Calu3 (cell line): ENCODE results near the gene TMEM86A. TPM values are rescaled to one million over a fixed set of nuclear protein-coding genes. Genes with fewer than 3 reads are reported as not detected.
A peak's percentile ranks its signal among the peaks of the same experiment; 100 is the strongest.

ENCODE experiments used
- BruUV-seq: library from RNA; stranded (reverse); fragments of 400-500 nt; replicated peaks from 2 replicates; lab custom pipeline; 2021; lab: Mats Ljungman, UMichigan
- CTCF ChIA-PET: fragments of 300-600 bp; sonication (Branson Sonifier 250); formaldehyde crosslinking; loops from one replicate; lab custom pipeline; 2022; ENCODE audit warnings: antibody characterized with exemption; lab: Charles Lee
- DNase-seq: peaks from one replicate; pipeline ENCODE4 v3.0.0; 2022
- H3K27ac Mint-ChIP-seq: one replicate; pipeline ENCODE4 v1.8.0; 2022; ENCODE audit warnings: mixed read lengths; ENCODE audit not compliant: unreplicated experiment
- H3K27me3 Mint-ChIP-seq: one replicate; pipeline ENCODE4 v1.8.0; 2022; ENCODE audit warnings: mixed read lengths; ENCODE audit not compliant: unreplicated experiment
- H3K36me3 Mint-ChIP-seq: one replicate; pipeline ENCODE4 v1.8.0; 2022; ENCODE audit warnings: mild to moderate bottlenecking, moderate library complexity, mixed read lengths; ENCODE audit not compliant: insufficient read depth, unreplicated experiment
- H3K4me1 Mint-ChIP-seq: one replicate; pipeline ENCODE4 v1.8.0; 2022; ENCODE audit warnings: mild to moderate bottlenecking, low read depth, mixed read lengths; ENCODE audit not compliant: unreplicated experiment
- H3K4me3 Mint-ChIP-seq: one replicate; pipeline ENCODE4 v1.8.0; 2022; ENCODE audit warnings: mild to moderate bottlenecking, low read depth, moderate library complexity, mixed read lengths; ENCODE audit not compliant: unreplicated experiment
- H3K9me3 Mint-ChIP-seq: one replicate; pipeline ENCODE4 v1.8.0; 2022; ENCODE audit warnings: low read depth, mixed read lengths; ENCODE audit not compliant: unreplicated experiment
- CTCF ChIP-seq: fragments of 200-600 bp; IDR thresholded peaks from one replicate; pipeline ENCODE4 v1.8.0; 2022; ENCODE audit warnings: antibody characterized with exemption; ENCODE audit not compliant: unreplicated experiment
- intact Hi-C: fragments of 100-400 bp; cut with micrococcal nuclease; formaldehyde crosslinking; loops from one replicate; pipeline ENCODE4 v1.10.0; 2022; ENCODE audit not compliant: unreplicated experiment
- total RNA-seq: library from RNA; stranded (reverse); gene quantifications from 2 replicates; pipeline ENCODE4 v1.2.3, GENCODE V29; 2022

The TMEM86A gene
- total RNA-seq, 1 experiment from 2014 or later, result 8.8 TPM

DNA sequence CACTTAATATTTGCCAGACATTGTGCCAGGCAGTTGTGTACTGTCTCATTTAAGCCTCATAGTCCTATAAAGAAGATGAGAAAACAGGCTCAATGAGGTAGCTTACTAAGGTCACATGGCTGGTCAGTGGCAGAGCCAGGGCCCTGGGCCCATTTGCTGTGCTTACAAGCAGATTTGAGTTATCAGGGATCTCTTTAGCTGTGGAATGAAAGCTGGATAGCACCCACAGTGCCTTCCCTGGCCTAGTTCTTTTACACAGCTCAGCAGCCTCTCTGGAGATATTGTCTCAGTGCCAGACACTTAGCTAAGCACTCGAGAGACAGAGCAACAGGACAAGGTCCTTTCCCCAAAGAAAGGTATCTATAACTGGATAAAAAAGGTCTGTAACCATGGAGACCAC is 6.1 kb downstream of the TMEM86A start:
- DNase-seq, result no peak
- Mint-ChIP-seq H3K9me3 (no peaks in the 10 kb centered on the region), H3K27ac (no peak overlapping the region), H3K4me3 (no peak overlapping the region), H3K36me3 (peaks cover 12% of the 10 kb centered on the region), H3K27me3 (peaks cover 69% of the 10 kb centered on the region), H3K4me1 (peaks cover 16% of the 10 kb centered on the region)
- no peak for TF ChIP-seq CTCF
- no TSS peak for BruUV-seq
- intact Hi-C loops, result no loop called here
- CTCF ChIA-PET, result interaction anchor here (0.7 to 2.0 kb wide), 2 partner anchors 18 to 72 kb away, joined by 7 to 8 read pairs; no protein-coding TSS in a partner anchor

GRCh38 chr11:18705651-18706281 is 7.2 kb downstream of the TMEM86A start:
- H3K9me3 Mint-ChIP-seq, result no peaks in the 10 kb centered on the region
- TF ChIP-seq CTCF, result no peak
- BruUV-seq, result no TSS peak

GRCh38 chr11:18706330-18707243 is 8.0 kb downstream of the TMEM86A start:
- no TSS peak for BruUV-seq
- DNase-seq, result no peak
- no peaks in the 10 kb centered on the region for H3K9me3 Mint-ChIP-seq
- peak overlapping the region; percentile 2 for H3K27ac Mint-ChIP-seq
- H3K27me3 Mint-ChIP-seq, result peaks cover 82% of the 10 kb centered on the region
- CTCF ChIA-PET, result interaction anchor here (0.7 to 0.9 kb wide), 2 partner anchors 15 to 17 kb away, joined by 3 read pairs; no protein-coding TSS in a partner anchor
- TF ChIP-seq CTCF, result no peak
- H3K36me3 Mint-ChIP-seq, result peaks cover 5% of the 10 kb centered on the region
- H3K4me3 Mint-ChIP-seq, result peak overlapping the region; percentile 54
- H3K4me1 Mint-ChIP-seq, result peaks cover 5% of the 10 kb centered on the region
- intact Hi-C loops, result no loop called here

More at GRCh38 chr11:18705651-18706281, 7.2 kb downstream of the TMEM86A start:
- peaks cover 5% of the 10 kb centered on the region for H3K4me1 Mint-ChIP-seq
- intact Hi-C loops, result no loop called here
- peaks cover 5% of the 10 kb centered on the region for H3K36me3 Mint-ChIP-seq
- peak overlapping the region; percentile 54 for H3K4me3 Mint-ChIP-seq
- no peak for DNase-seq
- peaks cover 79% of the 10 kb centered on the region for H3K27me3 Mint-ChIP-seq
- CTCF ChIA-PET, result interaction anchor here (0.7 to 2.0 kb wide), 3 partner anchors 16 to 17 kb away, joined by 3 to 8 read pairs (median 3); no protein-coding TSS in a partner anchor
- H3K27ac Mint-ChIP-seq, result no peak overlapping the region

DNA sequence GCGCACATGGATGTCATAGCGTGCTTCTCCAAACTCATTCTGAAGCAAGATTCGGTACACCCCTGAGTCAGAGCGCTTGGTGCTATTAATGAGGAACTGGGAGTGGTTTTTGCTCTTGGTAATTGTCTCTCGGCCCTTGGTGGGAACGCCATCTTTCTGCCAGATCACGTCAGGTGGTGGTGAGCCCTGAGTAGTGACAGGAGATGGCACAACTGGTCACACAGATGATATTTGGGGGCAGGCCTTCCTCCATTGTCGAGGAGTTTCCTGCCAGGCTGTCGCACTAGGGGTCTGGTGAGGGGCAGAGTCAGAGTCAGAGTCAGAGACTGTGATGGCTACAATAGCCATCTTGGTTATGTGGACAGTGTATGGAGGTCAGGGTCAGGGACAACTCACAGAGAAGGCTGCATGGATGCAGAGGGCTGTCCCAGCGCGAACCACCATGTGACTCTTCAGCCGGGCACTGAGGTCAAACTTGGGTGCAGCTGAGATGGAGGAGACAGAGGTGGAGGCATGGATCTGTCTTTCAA is 9.3 kb downstream of the TMEM86A start:
- no peak overlapping the region for H3K27ac Mint-ChIP-seq
- H3K4me3 Mint-ChIP-seq, result no peak overlapping the region
- H3K27me3 Mint-ChIP-seq, result peaks cover 94% of the 10 kb centered on the region
- DNase-seq, result no peak
- no peak for TF ChIP-seq CTCF
- peaks cover 5% of the 10 kb centered on the region for H3K4me1 Mint-ChIP-seq
- intact Hi-C loops, result no loop called here
- H3K9me3 Mint-ChIP-seq, result no peaks in the 10 kb centered on the region
- H3K36me3 Mint-ChIP-seq, result peaks cover 5% of the 10 kb centered on the region
- BruUV-seq, result no TSS peak
- CTCF ChIA-PET, result interaction anchor here (1.4 kb wide), 1 partner anchor 14 kb away, joined by 4 read pairs; no protein-coding TSS in a partner anchor
